ENCODE measurements around the gene AP3B2. TPM values are rescaled to one million over a fixed set of nuclear protein-coding genes. Genes with fewer than 3 reads are reported as not detected.

Gene AP3B2
- total RNA-seq, 1 donor from 2014 or later, result 0.88 TPM

Other genes with a start within 250 kb of the AP3B2 start
- gene RPS17, start 169.4 kb downstream of the AP3B2 start, total RNA-seq, result 2,071 TPM
- 0.12 TPM for gene CPEB1, start 62.5 kb downstream of the AP3B2 start, total RNA-seq
- gene FSD2, start 96.2 kb upstream of the AP3B2 start, total RNA-seq, result not detected
- gene WHAMM, start 99.8 kb upstream of the AP3B2 start, total RNA-seq, result 4.0 TPM
- gene HOMER2, start 242.8 kb upstream of the AP3B2 start, total RNA-seq, result 26.3 TPM

All from esophagus mucosa (tissue), 1 donor.